HuH-7 (cell line): ENCODE data around the gene SLC47A2.

Source experiments
- DNase-seq: peaks from one replicate; pipeline ENCODE4 v3.0.0; 2011; ENCODE audit warnings: low spot score

SLC47A2 gene

DNA sequence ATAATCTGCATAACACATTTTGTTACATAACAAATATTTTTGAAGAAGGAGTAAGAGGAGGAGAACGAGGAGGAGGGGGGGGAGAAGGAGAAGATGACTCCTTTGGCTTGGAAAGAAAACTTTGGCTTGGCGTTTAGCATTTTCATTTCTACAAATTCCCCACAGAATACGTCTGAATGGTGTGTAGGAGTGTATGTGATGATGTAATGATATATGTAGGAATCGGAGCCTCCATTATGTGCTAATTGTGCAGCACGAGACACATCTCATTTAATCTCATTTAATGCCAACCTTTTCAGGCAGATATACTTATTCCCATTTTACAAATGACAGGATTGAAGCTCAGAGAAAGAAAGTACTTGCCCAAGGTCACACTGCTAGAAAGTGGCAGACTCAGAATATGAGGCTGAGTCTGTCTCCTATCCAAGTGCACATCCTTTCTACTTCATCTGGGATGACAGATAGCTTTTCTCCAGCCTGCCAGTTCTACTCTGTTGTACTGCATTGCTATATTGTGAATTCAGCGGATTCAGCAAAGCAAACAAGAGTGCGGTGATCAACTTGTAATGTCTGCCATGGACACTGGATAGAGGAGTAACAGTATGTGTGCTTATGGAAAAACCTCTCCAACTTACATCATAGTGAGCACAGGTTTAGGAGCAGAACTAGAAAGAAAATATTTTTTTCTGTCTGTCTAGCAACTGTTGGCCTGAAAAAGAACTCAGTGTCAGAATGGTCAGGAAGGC is 10.4 kb upstream of the SLC47A2 start:
- no peak for DNase-seq

DNA sequence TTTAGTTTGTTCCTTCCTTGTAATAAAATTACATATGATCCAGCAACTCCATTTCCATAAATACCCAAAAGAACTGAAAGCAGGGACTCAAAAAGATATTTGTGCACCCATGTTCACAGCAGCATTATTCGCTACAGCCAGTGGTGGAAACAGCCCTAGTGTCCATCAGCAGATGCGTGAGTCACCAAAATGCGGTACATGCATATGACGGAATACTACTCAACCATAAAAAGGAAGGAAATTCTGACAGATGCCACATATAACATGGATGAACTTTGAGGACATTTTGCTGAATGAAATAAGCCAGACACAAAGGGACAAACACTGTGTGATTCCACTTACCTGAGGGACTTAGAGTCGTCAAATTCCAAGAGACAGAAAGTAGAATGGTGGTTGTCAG is 9.1 kb upstream of the SLC47A2 start:
- DNase-seq: no peak

DNA sequence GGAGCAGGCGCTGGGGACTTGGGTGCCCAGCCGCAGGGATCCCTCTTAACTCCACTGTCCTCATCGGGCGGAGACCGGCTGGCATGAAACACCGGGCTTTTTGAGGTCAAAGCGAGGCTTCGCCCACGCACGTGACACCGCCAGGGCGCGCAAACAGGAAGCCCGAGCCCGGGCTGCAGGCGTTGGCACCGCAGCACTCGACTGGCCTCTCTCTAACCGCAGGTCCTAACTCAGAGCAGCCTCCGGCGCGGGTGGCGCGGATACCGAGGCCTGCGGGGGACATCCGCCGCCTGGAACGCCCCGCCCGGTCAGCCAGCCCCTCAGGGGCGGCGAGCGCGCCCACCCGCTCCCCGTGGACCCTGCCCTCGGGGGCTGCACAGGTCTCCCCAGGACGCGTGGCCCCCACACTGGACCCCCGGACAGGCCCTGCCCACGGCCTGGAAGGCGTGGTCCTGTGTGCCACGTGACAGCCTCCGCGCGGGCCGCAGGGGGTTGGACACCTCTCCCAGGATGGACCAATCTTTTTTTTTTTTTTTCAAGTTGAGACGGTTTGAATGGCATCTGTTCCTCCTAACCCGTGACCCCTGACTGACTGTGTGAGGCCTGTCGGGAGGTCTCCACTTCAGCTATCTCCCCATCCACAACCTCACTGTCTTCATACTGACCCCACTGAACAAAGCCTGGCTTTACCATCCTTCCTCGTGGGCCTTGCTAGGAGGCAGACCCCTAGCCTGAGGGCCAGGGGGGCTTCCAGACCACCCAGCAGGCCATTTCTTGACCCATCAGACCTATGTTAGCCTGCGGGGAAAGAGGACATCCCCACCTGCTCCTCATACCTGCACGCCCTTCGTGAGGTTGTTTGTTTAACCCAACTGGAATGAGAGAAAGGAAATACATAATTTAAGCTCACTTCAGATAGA is 8.4 kb upstream of the SLC47A2 start:
- no peak for DNase-seq

DNA sequence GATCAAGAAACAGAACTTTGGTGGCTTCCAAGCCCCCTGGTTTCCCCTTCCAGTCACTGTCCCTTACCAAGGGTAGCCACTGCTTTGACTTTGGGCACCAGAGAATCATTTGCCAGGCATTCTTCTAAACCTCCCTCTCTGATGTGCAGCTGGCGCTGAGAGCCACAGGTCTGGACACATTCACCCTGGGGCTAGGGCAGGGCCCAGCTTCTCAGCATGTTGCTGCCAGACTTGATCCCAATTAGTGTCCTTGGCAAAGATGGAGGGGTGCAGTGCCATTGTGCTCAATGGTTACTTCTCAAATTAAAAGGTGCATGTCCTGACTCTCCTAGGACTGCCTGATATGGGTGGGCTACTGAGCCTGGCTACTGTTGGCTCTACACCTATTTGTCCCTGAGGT is 7.6 kb upstream of the SLC47A2 start:
- DNase-seq: no peak

DNA sequence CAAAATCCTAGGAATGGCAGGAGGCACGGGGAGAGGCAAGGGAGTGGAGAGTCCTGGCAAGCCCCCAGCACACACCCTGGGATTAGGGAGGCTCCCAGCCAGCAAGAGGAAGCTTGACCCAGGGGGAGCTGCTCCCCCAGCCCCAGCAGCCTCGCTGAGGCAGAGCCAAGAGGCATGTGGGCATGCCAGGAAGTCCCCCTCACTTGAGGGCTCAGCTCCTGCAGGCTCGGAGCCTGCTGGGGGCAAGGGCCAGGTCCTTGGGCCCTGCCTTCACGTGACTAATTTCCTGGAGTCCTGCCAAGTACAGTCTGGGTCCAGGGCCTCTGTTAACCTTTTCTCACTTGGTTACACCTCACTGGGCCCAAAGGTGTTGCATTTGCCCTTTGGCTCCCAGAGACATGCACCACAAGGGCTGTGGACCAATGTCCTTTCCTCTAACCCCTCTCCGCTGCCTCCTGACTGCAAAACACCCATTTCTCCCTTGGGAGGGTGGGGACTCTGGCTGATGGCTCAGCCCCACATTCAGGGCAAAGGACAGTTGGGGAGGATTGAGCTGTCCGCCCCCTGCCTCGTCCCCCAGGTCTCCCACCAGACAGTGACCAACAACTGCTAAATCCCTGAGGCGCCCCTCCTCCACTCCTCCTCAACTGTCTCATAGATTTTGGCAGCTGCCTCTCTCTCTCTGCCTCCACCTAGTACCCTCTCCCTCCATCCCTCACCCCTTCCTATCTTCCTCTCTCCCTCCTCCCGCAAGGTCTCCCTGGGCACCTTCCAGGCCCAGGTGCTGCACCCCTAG is 4.4 kb upstream of the SLC47A2 start:
- DNase-seq: peak; percentile 71

DNA sequence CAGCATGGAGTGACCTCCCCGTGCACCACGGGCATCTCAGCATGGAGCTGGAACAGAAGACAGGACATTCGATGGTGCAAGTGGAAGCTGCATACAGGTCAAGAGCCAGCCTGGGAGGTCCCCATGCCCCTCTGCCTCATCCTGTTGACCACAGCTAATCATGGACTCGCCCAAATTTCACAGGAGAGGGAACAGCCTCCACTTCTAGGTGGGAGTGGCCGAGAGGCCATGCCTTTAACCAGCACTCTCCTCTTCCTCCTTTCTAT is 3.8 kb upstream of the SLC47A2 start:
- no peak for DNase-seq

DNA sequence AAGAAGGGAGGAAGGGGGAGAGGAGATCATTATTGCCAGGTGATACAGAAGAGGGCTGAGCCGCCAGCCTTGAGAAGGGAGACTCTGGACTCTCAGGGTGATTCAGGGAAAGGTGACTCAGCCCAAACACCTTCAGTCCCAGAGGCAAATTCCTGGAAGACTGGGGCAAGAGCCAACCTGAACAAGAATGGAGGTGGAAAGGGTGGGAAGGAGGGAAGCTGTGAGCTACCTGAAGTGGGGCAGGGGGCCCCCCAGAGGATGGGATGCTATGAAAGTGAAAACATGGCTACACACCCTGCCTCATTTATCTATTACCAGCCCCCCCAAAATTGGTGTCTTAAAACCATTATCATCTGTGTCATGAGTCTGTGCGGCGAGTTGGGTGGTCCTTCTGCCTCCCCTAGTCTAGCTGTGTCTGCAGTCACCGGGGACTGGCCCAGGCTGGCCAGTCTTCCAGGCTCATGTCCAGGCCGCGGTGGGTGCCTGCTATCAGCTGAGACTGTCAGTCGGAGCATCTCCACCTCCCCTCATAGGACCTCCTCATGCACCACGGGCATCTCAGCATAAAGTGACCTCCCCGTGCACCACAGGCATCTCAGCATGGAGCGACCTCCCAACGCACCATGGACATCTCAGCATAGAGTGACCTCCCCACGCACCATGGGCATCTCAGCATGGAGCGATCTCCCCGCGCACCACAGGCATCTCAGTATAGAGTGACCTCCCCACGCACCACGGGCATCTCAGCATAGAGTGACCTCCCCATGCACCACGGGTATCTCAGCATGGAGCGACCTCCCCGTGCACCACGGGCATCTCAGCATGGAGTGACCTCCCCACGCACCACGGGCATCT is 3.2 kb upstream of the SLC47A2 start:
- no peak for DNase-seq

DNA sequence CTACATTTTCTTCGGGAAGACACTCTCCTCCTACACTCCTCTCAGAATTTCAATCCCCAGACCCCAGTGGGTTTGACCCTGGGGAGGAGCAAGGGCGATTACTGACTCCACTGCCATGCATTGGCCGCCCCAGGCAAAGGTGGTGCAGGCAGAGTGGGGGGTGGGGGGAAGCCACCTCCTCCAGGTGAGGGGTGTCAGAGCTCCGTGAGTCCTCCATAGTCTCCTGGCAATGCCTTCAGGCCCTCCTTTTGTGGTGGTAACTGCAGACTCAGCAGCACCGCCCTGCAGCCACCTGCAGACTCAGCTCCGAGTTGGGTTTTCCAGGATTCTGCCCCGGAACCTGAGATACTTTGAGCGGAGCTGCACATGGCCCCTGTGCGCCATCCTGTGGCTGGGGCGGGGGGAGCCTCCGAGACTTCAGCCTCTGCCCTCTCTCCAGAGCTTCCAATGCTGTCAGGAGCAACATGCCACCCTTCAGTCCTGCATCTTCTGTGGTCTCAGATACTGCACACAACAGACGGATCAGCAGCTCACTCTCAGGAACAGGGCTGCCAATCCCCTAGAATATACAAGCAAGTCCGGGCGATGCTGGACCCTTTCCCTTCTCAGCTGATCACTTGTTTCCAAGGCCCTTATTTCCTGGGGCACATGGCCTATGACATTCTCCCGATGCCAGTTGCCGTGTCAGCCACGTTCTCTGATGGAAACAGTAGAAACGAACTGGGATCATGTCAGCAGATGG is 2.4 kb upstream of the SLC47A2 start:
- DNase-seq: peak; percentile 43

DNA sequence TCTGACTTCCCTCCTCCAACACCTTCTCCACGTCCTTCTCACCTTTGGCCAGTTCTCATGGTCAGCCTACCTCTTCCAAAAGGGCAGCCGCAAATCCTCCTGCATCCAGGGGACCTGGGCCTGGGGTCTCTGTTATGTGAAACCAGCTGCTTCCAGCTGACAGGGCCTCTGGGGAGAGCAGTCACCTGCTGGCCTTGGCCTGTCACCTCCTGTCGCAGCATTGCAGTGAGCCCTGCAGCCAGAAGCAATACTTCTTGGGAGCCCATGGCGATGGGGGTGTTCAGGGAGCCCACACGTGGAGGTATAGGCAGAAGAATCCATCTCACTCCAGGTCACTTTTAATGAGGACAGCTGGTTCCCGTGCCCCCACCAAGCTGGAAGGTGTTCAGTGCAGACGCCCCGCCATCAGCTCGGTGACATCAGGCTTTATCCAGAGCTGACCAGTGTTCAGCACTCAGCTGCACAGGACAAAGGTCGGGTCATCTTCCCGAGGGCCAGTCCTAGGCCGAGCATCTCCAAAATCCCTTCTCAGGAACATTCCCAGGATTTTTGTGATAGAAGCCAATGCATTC is 1.7 kb upstream of the SLC47A2 start:
- no peak for DNase-seq

DNA sequence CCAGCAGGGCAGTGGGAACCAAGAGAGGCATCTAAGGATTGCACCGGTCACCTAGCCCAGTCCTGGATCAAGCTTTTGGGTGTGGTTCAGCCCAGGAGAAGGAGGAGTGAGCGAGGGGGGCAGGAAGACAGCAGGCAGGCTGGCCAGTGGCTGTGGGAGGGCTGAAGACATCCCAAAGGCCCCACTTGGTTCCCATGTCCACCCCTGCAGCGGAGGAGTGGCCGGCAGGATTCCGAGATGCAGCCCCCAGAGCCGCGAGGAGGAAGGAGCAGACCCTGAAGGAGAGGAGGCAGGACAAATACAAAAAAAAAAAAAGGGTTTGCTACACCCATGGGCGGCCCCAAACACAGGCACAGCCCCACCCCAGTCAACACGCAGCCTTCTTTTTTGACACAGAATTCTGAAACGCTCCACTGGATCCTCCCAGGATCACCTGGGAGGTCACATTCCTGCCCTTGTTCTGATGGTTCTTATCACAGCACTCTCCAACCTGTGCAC is 1.1 kb upstream of the SLC47A2 start:
- DNase-seq: no peak

DNA sequence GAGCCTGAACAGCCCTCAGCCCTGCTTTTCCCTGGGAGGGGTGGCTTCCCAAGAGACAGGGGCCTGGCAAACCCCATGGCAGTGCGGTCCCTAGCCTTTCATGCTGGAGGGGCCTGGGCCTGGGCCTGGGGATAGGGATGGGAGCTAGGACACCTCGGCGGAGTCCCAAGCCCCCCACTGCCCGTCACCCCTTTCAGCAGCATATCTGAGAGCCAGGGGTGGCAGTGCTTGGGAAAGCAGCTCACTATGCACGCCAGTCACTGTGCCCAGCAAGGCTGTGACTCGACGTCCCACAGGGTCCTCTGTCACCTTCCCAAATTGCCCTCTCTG is 612 bp upstream of the SLC47A2 start:
- no peak for DNase-seq

DNA sequence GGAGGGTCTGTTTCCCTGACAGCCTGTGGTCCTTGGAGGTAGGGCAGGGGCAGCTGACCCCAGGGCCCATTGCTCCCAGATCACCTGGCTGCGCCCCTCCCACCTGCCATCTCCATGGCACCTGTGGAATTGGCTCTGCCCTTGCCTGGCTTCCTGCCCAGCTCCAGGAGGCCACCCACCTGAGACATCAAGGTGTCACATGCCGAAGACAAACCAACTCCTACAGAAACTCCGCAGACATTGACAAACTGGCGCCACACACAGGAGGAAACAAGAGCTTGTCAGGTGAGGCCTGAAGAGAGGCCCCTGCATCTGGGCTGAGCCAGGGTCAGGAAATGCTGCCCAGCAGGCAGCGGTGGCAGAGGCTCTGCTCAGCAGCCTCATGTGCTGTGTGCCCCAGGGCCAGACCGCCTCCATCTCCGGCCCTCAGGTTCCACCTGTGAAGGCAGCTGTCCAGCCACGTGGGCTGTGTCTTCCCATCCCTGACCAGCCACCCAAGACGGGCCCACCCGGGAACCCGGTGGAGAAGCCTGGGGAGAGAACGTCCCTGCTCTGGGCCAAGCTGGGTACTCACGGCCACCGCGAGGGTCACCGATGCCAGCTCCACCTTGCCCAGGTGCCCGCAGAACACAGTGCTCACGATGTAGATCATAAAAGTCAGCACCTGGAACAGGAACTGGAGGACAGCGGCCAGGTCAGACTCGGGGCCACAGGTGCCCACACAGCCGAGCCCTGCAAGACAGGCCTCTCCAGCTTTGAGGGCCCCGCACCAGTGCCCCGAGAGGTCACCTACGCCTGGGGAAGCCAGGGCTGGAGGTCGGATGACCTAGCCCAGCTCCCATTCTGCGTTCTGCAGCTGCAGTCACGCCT is 1.6 kb downstream of the SLC47A2 start:
- no peak for DNase-seq

DNA sequence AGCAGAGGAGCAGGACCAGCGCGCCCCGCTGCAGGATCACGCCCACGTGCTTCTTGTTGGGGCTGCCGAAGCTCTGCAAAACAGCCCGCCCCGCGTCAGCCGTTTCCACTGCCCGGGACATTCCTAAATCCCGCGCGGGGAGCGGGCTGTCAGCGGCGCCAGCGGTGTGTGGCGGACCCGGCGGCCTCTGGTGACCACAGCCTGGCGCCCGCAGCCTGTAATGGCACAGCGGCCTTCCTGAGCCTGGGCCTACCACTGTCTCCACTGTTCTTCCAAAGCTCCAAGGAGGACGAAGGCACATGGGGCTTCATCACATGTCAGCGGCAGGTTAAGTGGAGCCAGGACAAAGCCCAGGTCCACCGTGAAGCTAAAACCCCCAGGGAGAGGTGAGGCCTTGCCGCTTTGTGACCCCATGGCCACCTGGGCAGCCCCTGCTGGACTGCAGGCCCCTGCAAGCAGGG is 2.5 kb downstream of the SLC47A2 start:
- no peak for DNase-seq

DNA sequence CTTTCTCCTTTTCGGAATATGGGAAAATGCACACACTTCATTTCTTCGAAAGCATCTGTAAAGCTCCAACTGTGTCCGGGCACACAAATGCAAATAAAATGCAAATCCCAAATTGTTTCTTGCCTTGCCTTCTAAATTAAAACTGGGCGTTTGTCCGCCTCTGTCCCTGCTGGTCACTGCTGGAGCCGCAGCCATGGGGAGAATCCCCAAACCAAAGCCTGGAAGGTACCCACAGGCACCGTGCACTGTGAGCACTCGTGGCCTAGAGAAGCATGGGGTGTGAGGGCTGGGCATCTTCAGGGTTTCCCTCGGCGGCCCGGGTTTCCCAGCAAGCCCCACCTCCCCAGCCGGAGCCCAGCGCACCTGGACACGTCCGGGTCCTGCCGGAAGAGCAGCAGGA is 2.9 kb downstream of the SLC47A2 start:
- DNase-seq: no peak

DNA sequence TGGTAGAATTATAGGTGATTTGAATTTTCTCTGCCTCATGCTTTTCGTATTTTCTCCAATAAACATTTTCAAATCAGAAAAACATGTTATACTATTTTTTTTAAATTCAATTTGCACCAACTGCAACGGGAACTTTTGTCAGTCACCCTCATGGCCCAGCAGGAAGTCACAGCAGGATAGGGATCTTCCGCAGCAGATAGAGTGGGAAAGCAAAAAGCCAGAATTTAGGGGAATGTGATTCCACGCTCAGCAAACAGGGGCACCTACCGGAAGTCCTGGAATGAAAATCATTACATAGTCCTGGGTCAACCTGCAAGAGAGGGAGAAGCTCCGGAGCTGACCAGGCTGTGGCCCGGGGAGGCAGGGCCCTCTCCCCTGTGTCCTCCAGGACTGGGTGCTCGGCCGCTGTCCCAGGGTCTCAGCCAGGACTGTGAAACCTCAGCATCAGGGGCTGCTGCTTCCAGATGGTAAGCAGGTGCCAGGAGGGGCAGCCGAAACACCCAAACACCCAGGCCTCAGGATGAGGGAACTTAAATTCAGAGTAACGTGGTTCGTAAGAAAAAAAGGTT is 3.9 kb downstream of the SLC47A2 start:
- no peak for DNase-seq

DNA sequence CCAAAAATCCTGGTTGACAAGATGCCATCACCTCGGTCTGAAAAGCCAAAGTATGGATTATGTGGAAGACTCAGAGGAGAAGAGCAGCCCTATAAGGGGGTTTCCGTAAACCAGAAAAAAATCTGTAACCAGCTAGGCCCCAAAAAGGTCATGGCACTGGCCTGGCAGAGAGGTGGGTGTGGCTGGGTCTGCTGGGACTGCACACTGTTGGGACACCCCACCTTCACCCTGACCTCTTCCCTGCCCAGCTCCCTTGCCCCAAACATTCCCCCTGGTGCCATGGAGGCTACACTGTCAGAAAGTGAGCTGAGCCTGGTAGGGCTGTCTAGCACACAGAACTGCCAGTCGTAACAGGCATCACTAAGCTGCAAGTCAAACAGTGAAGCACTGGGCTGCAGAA is 6.5 kb downstream of the SLC47A2 start:
- peak; percentile 4 for DNase-seq

DNA sequence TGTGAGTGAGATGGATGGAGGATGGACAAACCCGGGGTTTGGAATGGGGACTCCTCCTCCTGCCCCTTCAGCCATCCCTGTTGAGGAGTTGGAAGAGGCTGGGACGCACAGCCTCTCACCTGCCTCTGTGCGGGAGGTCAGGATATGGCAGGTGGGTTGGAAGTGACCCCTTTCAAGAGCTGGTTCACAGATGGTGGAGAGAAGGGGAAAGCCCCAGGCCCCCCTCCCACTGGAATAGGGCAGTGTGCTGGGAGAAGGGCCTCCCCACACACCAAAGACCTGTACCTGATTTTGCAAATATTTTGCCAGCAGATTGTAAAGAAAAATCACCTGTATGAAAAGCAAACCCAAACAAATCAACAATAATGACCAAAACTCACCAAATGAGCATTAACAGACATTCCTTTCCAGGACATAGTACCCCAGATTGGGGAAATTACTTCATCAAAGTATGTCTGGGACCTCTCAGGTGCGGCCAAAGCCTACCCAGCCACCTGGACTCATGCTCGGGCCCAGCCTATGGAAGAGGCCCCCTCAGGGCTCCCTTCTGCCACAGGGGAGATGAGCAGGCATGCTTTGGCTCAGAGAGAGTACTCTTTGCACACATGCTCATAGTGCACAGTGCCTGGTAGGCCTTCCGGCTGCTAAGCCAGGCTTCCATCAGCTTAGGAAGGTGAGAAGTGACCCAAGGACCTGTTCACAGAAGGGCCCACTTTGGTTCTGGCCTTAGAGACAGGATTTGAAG is 7.8 kb downstream of the SLC47A2 start:
- DNase-seq: no peak

DNA sequence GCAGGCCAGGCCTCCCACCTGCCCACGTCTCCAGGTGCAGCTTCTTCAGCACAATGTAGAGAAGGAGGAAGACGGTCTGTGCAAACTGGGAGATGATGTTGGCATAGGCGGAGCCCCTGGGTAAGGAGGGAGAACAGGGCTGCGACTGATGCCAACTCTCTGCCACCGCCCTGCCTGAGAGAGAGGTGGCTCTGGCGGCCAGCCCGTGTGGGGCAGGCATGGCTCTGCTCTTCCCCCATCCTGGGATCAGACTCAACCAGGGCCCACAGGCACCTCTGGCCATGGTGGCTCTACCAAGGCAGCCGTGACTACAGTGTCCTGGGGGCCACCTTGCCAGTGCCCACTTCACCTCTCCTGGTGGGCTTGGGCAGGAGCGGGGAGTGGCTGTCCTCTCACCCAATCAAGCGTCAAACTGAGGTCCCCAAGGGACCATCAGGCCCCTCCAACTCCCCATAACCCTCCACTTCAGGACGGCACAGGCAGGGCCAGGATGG is 8.6 kb downstream of the SLC47A2 start:
- DNase-seq: peak; percentile 2
